Measurements from ENCODE around the gene SAMD4B.
"Not testable (repeated sequence)": the region's sequence is repeated elsewhere in the genome, so short reads cannot be mapped to it uniquely, and the experiment has no call there.

Gene SAMD4B

DNA sequence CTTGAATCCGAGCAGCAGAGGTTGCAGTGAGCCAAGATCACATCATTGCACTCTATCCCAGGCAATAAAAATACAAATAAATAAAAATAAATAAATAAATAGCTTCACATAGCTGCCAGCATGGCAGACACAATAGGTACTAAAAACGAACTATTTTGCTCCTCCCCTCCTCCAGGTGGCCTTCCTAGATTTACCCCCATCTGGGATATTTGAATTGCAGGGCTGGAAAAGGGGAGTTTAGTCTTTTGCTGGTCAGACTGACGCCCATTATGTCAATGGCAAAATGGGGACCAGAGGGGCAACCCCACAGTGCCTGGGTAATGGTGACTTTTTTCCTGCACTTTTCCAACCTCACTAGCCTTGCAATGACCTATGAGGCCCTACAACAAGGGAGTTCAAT is 5.7 kb upstream of the SAMD4B start:
- DNase-seq: no peak

GRCh38 chr19:39339674-39340073 is 2.5 kb upstream of the SAMD4B start:
- DNase-seq: no peak

DNA sequence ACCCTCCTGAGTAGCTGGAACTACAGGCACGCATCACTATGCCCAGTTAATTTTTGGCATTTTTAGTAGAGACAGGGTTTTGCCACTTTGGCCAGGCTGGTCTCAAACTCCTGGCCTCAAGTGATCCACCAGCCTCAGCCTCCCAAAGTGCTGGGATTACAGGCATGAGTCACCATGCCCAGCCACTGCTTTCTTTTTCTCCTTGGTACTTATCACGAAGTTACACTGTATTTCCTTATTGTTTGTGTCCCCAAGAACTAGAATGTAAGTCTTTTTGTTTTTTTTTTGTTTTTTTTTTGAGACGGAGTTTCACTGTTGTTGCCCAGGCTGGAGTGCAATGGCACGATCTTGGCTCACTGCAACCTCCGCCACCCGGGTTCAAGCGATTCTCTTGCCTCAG is 2.1 kb upstream of the SAMD4B start:
- DNase-seq: not testable (repeated sequence)

DNA sequence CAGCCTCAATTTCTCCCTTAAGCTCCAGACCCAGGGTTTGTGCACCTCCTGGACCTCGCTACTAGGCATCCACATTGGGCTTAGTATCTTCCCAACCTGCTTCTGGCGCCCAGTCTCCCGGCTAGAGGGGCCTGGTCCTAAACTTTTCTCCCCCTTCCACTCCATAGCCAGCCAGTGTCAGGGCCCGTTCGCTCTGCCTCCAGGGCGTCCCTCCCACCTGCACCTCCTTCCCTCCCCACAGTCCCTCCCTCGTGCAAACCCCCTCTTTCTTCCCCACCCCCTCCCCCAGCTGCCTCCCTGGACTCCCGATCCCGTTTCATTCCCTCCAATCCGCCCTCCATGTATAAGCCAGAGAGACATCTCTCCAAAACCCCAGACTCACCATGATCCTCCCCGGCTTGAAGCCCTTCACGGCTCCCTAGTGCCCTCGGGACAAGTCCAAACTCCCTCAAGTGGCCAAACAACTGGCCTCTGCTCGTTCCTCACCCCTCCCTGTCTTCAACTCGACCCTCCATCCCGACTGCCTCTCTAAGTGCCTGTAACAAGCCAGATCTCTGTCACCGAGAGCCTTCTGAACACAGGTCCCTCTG is 997 bp upstream of the SAMD4B start:
- no peak for DNase-seq

GRCh38 chr19:39342647-39343305 is 555 bp downstream of the SAMD4B start:
- no peak for DNase-seq

DNA sequence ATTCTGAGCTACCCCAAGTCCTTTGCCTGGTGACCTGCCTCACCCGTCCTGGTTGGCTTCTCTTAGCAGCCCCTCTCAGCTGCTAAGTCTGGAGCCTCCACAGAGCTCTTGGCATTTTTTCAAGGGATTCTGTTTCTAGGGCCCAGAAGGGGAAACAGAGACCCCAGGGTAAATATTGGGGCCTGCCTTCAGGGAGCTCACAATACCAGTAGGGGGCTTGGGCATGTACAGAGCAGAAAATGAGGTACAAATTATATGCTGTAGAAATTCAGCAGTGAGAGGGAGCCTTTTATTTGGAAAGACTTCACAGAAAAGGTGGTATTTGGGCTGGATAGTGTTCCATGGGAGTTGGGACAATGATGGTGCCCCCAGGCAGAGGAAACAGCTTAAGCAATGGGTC is 3.7 kb downstream of the SAMD4B start:
- DNase-seq: no peak

GRCh38 chr19:39347332-39348164 is 5.3 kb downstream of the SAMD4B start:
- no peak for DNase-seq

- DNase-seq: no peak
Measured at GRCh38 chr19:39349326-39349725, 7.1 kb downstream of the SAMD4B start.

DNA sequence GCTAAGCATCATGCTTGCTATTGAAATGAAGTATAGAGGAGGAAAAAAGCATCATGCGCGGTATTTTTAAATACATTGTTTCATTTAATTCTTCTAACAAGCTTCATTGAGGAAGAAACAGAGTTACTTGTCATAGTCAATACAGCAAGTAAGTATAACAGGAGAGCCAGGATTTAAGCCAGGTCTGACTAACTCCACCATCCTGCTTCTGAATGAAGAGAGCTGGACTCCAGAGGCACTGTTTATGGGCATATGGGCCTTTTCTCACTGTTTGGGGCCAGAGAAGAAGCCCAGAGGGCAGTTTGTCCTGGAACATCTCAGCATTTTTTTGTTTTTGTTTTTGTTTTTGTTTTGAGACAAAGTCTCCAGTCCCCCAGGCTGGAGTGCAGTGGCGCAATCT is 7.9 kb downstream of the SAMD4B start:
- DNase-seq: no peak

DNA sequence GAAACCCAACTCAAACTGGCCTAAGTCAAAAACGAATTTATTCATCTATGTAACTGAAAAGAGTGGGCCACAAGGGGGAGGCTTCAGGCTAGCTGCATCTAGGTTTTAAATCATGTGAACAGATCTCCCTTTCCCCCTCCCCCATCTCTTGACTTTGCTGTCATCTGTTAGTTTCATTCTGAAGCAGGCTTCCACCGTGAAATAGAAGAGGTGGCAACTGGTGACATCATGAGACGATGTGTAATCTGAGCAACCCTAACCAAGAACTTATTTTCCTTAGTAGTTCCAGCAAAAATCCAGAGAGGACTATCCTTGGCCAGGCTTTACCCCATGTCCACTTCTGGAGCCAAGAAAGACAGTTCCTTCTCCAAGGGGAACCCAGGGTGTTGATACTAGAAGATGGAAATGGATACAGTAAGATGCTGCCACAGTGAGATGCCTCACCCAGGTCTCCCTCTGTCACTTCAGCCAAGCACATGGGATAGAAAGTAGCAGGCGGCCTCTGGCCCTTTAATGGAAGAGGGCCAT is 9.4 kb downstream of the SAMD4B start:
- DNase-seq: no peak

- no peak for DNase-seq
Measured at GRCh38 chr19:39352381-39353255, 10.4 kb downstream of the SAMD4B start.

DNA sequence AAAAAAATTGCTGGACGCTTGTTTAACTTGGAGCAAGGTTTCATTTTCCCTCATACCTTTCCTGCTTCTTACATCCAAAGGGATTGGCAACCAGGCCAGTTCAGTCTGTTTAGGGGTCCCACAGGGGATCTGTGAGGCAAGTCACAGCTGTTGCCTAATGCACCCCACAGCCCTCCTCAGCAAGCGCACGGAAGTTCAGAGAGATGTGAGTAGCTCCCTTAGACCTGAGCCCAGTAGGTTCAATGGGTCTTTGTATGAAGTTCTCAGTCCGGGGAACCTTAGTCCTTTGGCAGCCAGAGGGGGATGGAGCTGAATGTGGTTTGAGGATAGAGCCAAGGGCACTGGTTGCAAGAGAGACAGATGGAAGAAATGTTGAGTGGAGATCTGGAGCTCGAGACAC is 13.0 kb downstream of the SAMD4B start:
- DNase-seq: no peak

- DNase-seq: no peak
Measured at GRCh38 chr19:39356073-39356472, 13.9 kb downstream of the SAMD4B start.

- no peak for DNase-seq
Measured at GRCh38 chr19:39356647-39357046, 14.4 kb downstream of the SAMD4B start.

- DNase-seq: no peak
Measured at GRCh38 chr19:39359026-39359425, 16.8 kb downstream of the SAMD4B start.

DNA sequence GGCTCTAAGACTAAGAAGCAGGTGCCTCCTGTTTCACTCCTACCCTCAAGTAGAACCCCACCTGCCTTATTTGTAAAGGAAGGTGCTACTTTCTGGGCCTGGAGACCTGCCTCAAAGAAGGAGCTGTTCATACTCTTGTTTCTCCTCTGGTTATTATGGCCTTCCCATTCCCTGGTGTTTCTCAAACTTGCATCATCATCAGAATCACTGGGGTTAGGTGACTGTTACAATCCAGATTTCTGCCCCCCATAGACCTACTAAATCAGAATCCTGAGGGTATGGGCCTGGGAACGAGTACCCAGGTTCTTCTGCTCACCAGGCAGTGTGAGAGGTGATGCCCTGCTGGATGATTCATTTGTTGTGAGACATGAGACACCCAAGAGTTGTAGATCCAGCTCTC is 18.4 kb downstream of the SAMD4B start:
- no peak for DNase-seq

- DNase-seq: no peak
Measured at GRCh38 chr19:39362682-39363657, 20.7 kb downstream of the SAMD4B start.

GRCh38 chr19:39363901-39364457 is 21.8 kb downstream of the SAMD4B start:
- DNase-seq: no peak

GRCh38 chr19:39365531-39365930 is 23.3 kb downstream of the SAMD4B start:
- no peak for DNase-seq

DNA sequence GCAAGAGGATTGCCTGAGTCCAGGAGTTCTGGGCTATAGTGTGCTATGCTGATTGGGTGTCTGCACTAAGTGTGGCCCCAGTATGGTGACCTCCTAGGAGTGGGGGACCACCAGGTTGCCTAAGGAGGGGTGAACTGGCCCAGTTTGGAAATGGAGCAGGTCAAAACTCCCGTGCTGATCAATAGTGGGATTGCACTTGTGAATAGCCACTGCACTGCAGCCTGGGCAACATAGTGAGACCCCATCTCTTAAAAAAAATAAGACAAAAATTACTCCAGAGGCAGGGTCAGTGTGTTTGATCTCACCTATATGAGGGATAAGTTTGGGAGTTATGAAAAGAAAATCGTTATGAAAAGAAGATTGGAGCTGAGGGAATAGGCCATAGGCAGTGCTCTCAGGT is 27.0 kb downstream of the SAMD4B start:
- no peak for DNase-seq

DNA sequence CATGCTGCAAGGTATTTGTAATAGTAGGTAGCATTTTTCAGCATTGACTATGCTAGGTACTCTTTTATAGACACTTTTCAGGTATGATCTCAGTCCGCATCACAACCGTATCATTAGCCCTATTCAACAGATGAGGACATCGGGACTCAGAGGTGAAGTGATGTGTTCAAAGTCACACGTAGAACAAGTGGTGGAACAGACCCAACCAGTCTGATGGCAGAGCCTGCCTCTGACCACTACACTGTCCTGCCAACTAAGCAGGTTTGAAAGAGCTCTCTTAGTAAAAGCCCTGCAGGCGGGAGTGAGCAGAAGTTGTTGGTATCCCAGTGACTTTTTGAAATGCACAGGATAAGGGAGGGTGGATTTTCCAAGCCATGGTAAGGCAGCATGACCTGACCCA is 28.5 kb downstream of the SAMD4B start:
- DNase-seq: no peak

Data from activated T-cell treated with anti-CD3 and anti-CD28 coated beads for 4 hours (primary cell).